ENCODE results near the gene LYVE1.

The LYVE1 gene

GRCh38 chr11:10561043-10561818 lies 7.2 kb downstream of the LYVE1 start:
- TF ChIP-seq, protein P1, sequence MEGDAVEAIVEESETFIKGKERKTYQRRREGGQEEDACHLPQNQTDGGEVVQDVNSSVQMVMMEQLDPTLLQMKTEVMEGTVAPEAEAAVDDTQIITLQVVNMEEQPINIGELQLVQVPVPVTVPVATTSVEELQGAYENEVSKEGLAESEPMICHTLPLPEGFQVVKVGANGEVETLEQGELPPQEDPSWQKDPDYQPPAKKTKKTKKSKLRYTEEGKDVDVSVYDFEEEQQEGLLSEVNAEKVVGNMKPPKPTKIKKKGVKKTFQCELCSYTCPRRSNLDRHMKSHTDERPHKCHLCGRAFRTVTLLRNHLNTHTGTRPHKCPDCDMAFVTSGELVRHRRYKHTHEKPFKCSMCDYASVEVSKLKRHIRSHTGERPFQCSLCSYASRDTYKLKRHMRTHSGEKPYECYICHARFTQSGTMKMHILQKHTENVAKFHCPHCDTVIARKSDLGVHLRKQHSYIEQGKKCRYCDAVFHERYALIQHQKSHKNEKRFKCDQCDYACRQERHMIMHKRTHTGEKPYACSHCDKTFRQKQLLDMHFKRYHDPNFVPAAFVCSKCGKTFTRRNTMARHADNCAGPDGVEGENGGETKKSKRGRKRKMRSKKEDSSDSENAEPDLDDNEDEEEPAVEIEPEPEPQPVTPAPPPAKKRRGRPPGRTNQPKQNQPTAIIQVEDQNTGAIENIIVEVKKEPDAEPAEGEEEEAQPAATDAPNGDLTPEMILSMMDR (IDR thresholded peaks at IDR 0.05; ENCODE audit: borderline replicate concordance, insufficient read depth, low read depth, low read length): no peak
- H3K4me3 ChIP-seq (ENCODE audit: low read depth, low read length): no peak overlapping the region

DNA sequence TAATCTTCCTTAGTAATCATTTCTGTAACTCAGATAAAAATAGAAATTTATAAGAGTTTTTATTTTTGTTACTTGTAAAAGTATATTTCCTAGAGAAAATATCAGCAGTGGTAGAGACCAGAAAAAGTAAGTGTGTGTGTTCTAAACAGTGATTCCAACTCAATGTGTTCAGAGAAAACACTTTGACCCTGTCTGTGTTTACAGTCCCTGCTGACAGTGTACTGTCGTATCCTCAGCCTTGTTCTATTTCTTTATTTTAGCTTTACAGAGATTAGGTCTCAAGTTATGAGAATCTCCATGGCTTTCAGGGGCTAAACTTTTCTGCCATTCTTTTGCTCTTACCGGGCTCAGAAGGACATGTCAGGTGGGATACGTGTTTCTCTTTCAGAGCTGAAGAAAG lies 10.2 kb downstream of the LYVE1 start:
- TF ChIP-seq, protein P1 (IDR thresholded peaks at IDR 0.05; ENCODE audit: borderline replicate concordance, insufficient read depth, low read depth, low read length): no peak
- no peak overlapping the region for H3K4me3 ChIP-seq (ENCODE audit: low read depth, low read length)

DNA sequence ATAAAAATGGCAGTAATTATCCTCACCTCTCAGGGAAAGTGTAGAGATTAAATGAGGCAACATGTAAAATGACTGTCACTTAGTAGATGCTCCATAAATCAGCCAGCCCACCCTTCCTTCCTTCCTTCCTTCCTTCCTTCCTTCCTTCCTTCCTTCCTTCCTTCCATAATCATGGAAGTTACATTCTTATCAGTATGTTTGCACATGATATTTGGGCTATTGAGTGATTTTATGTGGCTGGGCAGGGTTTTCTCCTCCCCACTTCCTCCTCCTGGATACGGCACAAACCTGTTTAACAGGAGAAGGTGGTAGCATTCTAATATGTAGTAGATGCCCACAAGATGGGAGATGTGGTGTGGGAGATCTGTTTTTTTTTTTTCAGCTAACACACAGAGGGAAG lies 11.9 kb downstream of the LYVE1 start:
- TF ChIP-seq, protein P1 (IDR thresholded peaks at IDR 0.05; ENCODE audit: borderline replicate concordance, insufficient read depth, low read depth, low read length): no peak
- H3K4me3 ChIP-seq (ENCODE audit: low read depth, low read length): no peak overlapping the region

DNA sequence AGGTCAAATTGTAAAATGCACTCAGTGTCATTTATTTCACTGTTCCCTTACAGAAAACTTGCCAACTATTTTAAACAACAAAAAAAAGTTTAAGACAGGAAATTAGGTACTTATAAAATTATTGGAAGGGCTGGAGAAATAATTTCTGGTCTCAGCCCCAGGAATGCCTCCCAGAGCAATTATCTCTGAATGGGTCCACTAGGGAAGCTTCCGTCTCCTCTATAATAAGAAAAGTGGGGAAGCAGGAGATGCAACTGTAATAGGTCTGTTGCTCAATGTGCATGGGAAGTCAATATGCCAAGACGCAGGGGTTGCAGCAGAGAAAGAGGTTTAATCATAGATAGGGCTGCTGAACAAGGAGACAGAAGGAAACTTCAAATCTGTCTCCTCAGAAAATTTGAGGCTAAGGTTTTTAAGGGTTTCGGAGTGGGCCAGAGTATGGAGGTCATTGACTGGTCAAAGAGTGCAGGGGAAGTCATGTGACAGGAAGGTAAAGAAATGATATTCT lies 16.6 kb downstream of the LYVE1 start:
- TF ChIP-seq, protein P1 (IDR thresholded peaks at IDR 0.05; ENCODE audit: borderline replicate concordance, insufficient read depth, low read depth, low read length): no peak

GRCh38 chr11:10551290-10551592 lies 17.2 kb downstream of the LYVE1 start:
- TF ChIP-seq, protein P1 (IDR thresholded peaks at IDR 0.05; ENCODE audit: borderline replicate concordance, insufficient read depth, low read depth, low read length): no peak
- no peak overlapping the region for H3K4me3 ChIP-seq (ENCODE audit: low read depth, low read length)

More for the DNA sequence above, 16.6 kb downstream of the LYVE1 start:
- H3K4me3 ChIP-seq (ENCODE audit: low read depth, low read length): no peak overlapping the region

DNA sequence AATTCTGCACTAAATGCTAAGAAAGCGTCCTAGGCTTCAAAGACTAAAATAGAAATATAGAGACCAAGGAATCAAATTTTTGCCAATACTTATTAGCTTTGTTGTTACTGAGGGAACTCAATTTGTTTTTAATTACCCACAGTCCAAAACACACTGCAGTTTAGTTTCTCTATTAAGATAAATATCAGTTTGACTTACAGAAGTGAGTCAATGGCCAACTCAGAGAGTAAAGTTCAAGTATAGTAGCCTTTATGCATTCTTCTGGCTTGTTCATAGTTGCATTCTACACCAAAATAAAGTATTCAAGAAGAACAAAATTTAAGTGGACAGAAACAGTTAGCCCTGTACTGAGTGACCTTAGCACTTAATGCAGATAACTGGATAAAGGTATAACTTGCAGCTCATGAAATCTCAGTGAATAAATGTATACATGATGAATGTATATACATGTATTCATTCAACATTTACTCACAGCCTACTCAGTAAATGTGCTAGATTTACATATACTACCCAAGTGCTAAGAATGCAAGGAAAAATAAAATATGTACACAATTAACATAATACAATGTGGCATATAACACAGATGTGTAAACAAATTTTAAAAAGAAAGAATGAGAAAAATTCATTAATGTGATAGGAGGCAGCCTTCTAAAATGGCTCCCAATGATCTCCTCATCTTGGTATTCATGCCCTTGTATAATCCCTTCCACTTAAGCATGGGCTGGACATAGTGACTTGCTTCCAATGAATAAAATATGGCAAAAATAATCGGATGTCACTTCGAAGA lies 17.8 kb downstream of the LYVE1 start:
- TF ChIP-seq, protein P1 (IDR thresholded peaks at IDR 0.05; ENCODE audit: borderline replicate concordance, insufficient read depth, low read depth, low read length): no peak
- H3K4me3 ChIP-seq (ENCODE audit: low read depth, low read length): no peak overlapping the region

All from GM12875 (cell line).